Left ventricle myocardium superior (tissue), 1 donor: ENCODE results near the gene MROH2A. TPM values are rescaled to one million over a fixed set of nuclear protein-coding genes. Genes with fewer than 3 reads are reported as not detected.

Source experiments
- ATAC-seq: fragments of 200-7000 bp; cut with Tn5 transposase; one replicate; pipeline ENCODE4 v1.9.1; 2020; ENCODE audit warnings: mild to moderate bottlenecking, moderate library complexity
- DNase-seq: peaks from one replicate; pipeline ENCODE4 v3.0.0-alpha.2; 2020
- intact Hi-C: fragments of 100-400 bp; cut with micrococcal nuclease; formaldehyde crosslinking; loops from one replicate; pipeline ENCODE4 v1.11.0; 2022
- total RNA-seq: library from RNA; stranded (reverse); fragmentation: NEBNext Ultra II Directional; extraction: Animal tissue kit (Norgen Biotek cat#: 25700); gene quantifications from one replicate; pipeline ENCODE4 v1.2.1, GENCODE V29; 2021
- donor health status: DM: no; HTN: yes; CAD: no; lungs with severe emphysema.

Gene MROH2A
- total RNA-seq, 1 donor from 2014 or later: not detected

- ATAC-seq (no peak), DNase-seq (no peak)
- intact Hi-C loops: no loop called here
Observed at GRCh38 chr2:233798335-233799086, 20.4 kb downstream of the MROH2A start.

- DNase-seq: no peak
- no peak for ATAC-seq
- intact Hi-C loops: no loop called here
Observed at GRCh38 chr2:233799087-233799665, 21.0 kb downstream of the MROH2A start.

GRCh38 chr2:233799716-233800115, 21.6 kb downstream of the MROH2A start:
- DNase-seq: no peak
- ATAC-seq: no peak
- intact Hi-C loops: no loop called here

GRCh38 chr2:233800208-233800607, 22.1 kb downstream of the MROH2A start:
- intact Hi-C loops: no loop called here
- DNase-seq (no peak), ATAC-seq (no peak)

- DNase-seq (no peak), ATAC-seq (no peak)
- intact Hi-C loops: no loop called here
Observed at GRCh38 chr2:233801357-233802131, 23.4 kb downstream of the MROH2A start.

- intact Hi-C loops: no loop called here
- DNase-seq: no peak
Observed at GRCh38 chr2:233802132-233802815, 24.1 kb downstream of the MROH2A start.

GRCh38 chr2:233803292-233803911, 25.3 kb downstream of the MROH2A start:
- no peak for DNase-seq
- intact Hi-C loops: no loop called here

More at GRCh38 chr2:233802132-233802815, 24.1 kb downstream of the MROH2A start:
- no peak for ATAC-seq

GRCh38 chr2:233803994-233804393, 25.9 kb downstream of the MROH2A start:
- ATAC-seq: no peak
- no peak for DNase-seq
- intact Hi-C loops: no loop called here

More at GRCh38 chr2:233803292-233803911, 25.3 kb downstream of the MROH2A start:
- ATAC-seq: no peak

GRCh38 chr2:233807215-233807865, 29.2 kb downstream of the MROH2A start:
- no peak for DNase-seq
- no peak for ATAC-seq
- intact Hi-C loops: no loop called here

- ATAC-seq (no peak), DNase-seq (no peak)
- intact Hi-C loops: no loop called here
Observed at GRCh38 chr2:233807966-233808935, 30.1 kb downstream of the MROH2A start.

GRCh38 chr2:233810385-233810784, 32.3 kb downstream of the MROH2A start:
- intact Hi-C loops: no loop called here
- ATAC-seq: no peak
- DNase-seq: no peak

- ATAC-seq (no peak), DNase-seq (no peak)
- intact Hi-C loops: no loop called here
Observed at GRCh38 chr2:233811087-233811486, 33.0 kb downstream of the MROH2A start.

GRCh38 chr2:233811732-233812131, 33.6 kb downstream of the MROH2A start:
- intact Hi-C loops: no loop called here
- no peak for DNase-seq

GRCh38 chr2:233813236-233814055, 35.3 kb downstream of the MROH2A start:
- ATAC-seq (no peak), DNase-seq (no peak)
- intact Hi-C loops: no loop called here

More at GRCh38 chr2:233811732-233812131, 33.6 kb downstream of the MROH2A start:
- ATAC-seq: no peak

GRCh38 chr2:233814056-233814835, 36.1 kb downstream of the MROH2A start:
- no peak for ATAC-seq
- intact Hi-C loops: no loop called here
- DNase-seq: no peak

GRCh38 chr2:233815861-233816260, 37.7 kb downstream of the MROH2A start:
- ATAC-seq (no peak), DNase-seq (no peak)
- intact Hi-C loops: no loop called here
